HCT116 (cell line): ENCODE measurements around the gene ST6GAL2.

Source experiments
- CTCF ChIP-seq, 3 experiments: fragments of 200-600 bp in 1 of 3; sonication (generic) in 1 of 3; IDR thresholded peaks in 2 of 3; conservative IDR thresholded peaks in 1 of 3; 2 replicates each; pipeline ENCODE4 v1.5.1; 2012 to 2017; ENCODE audit warnings: low read depth in 2 of 3, low read length in 2 of 3, antibody characterized with exemption in 1 of 3, borderline replicate concordance in 1 of 3, control low read depth in 1 of 3, mild to moderate bottlenecking in 1 of 3, mixed read lengths in 1 of 3, mixed run types in 1 of 3, moderate library complexity in 1 of 3; ENCODE audit not compliant: insufficient read depth in 1 of 3
- EZH2 ChIP-seq: fragments of 200-600 bp; sonication (generic); IDR thresholded peaks from 2 replicates; pipeline ENCODE4 v1.6.1; 2017; ENCODE audit warnings: antibody characterized with exemption, mixed run types
- POLR2AphosphoS5 ChIP-seq: IDR thresholded peaks from 2 replicates; pipeline ENCODE4 v1.6.1; 2011; ENCODE audit warnings: mild to moderate bottlenecking, low read depth, low read length, moderate library complexity
- REST ChIP-seq: IDR thresholded peaks from 2 replicates; pipeline ENCODE4 v1.6.1; 2012; ENCODE audit warnings: low read depth

- TF ChIP-seq CTCF (IDR thresholded peaks at IDR 0.05 in 2 of 3, conservative IDR thresholded peaks at IDR 0.05 in 1 of 3; ENCODE audit: borderline replicate concordance in 1 of 3, insufficient read depth in 1 of 3, low read depth in 2 of 3, low read length in 2 of 3) (no peak), REST (no peak), POLR2AphosphoS5 (no peak), EZH2 (no peak)
These were observed 26.5 kb downstream of the ST6GAL2 start for GRCh38 chr2:106859498-106859897.
